GM21717 (cell line): ENCODE measurements around the gene FFAR1.
"Not testable (repeated sequence)": the region's sequence is repeated elsewhere in the genome, so short reads cannot be mapped to it uniquely, and the experiment has no call there.

Experiments
- ATAC-seq: cut with Tn5 transposase; IDR thresholded peaks from one replicate; pipeline ENCODE4 v1.9.1; 2021; ENCODE audit warnings: mild to moderate bottlenecking, moderate library complexity; ENCODE audit not compliant: unreplicated experiment

Gene FFAR1

GRCh38 chr19:35341006-35341405, 6.7 kb upstream of the FFAR1 start:
- ATAC-seq: no peak

DNA sequence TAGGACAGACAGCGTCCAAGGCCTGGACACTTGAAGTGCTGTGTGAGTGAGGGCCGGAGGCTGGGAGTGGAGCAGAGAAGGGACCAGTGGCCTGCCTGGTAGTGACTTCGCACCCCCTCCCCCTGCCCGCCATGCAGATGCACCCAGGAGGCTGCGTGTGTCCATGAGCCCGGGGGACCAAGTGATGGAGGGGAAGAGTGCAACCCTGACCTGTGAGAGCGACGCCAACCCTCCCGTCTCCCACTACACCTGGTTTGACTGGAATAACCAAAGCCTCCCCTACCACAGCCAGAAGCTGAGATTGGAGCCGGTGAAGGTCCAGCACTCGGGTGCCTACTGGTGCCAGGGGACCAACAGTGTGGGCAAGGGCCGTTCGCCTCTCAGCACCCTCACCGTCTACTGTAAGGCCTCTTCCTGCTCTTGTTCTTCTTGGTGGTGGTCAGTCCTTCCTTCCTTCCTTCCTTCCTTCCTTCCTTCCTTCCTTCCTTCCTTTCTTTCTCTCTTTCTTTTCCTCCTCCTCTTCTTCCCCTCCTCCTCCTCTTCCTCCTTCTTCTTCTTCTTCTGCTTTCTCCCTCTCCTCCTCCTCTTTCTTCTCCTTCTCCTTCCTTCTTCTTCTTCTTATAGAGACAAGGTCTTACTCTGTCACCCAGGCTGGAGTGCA, 6.0 kb upstream of the FFAR1 start:
- ATAC-seq: no peak

DNA sequence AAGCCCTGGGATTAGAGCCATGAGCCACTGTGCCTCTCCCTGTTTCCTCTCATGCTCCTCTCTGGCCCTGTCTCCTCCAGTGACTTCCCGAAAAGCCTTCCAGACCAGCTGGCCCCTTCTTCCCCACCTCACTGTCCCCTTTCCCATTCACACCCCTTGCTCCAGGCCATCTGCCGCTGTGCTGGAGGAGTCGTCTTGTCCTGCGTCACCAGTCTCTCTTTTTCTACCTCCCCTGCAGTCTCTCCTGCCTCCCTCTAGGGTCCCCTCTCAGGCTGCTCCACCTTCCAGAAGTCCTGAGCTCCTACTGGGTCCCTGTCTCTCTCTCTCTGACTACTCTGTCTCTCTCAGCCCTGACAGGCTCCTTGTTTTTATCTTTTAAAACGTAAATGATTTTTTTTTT, 5.3 kb upstream of the FFAR1 start:
- no peak for ATAC-seq

DNA sequence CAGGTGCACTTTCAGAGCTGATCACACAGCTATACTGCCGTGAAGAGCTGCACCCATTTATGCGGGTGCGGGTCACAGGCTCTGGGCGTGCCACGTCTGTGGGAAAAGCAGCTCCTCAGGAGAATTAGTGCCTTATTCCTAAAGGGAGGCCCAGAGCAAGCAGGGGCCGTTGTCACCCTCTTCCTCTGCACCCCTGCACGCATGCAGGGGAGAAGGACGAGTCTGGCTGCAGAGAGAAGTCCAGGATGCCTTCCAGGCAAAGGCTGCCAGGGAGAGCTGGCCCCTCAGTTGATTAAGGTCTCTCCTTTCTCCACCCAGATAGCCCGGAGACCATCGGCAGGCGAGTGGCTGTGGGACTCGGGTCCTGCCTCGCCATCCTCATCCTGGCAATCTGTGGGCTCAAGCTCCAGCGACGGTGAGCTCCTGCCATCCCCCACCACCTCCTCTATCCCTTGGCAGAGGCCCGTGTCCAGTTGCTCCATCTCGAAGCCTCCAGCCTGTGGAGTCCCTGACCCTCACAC, 3.1 kb upstream of the FFAR1 start:
- no peak for ATAC-seq

GRCh38 chr19:35345671-35346111, 2.0 kb upstream of the FFAR1 start:
- no peak for ATAC-seq

GRCh38 chr19:35346193-35347052, 1.3 kb upstream of the FFAR1 start:
- ATAC-seq: no peak

GRCh38 chr19:35347930-35348298, 212 bp downstream of the FFAR1 start:
- ATAC-seq: no peak

DNA sequence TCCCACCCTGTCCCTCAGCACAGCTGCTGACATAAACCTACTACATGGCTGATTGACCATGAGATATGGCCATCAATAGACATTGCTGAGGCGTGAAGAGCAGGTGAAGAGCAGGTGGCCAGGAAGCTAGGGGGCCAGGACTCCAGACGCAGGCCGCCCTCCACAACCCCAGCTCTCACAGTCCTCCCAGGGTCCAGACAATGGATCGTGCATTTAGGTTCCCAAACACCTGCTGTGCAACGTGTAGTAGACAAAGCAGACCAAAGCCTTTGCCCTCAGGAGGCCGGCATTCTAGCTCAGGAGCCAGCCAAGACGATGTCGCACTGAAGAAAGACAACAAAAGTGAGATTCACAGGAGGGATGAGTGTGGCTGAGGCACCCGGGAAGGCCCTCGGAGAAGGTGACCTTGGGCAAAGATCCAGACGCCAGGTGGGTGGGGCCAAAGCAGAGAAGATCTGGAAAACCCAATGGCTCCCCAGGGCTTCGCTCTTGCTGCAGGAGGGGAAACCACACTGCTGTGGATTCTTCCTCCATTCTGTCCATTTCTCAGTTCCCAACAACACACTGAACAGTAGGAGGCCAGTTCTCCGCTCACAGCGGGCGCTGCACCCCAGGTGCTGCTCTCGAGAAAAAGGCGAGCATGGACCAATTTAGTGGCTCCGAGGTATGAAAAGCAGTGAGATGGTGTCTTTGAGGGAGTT, 1.4 kb downstream of the FFAR1 start:
- ATAC-seq: no peak

- ATAC-seq: no peak
These were observed 2.2 kb downstream of the FFAR1 start for GRCh38 chr19:35349614-35350521.

DNA sequence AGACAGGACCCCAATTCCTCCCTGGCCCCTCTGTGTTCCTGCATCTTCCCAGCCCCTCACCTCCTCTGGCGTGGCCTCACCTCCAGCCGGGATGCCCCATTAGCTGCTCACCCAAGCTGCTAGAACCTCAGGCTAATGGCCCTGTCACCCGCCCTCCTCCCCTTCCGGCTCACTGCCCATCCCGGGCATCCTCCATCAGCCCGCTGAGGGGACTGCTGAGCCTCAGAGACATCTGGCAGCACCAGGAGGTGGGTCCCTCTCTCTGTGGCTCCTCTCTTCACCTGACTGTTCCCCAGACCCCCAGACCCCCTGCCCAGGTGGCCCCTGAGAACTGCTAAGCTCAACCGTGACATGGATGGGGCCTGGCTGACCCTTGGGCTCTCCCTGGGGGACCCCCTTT, 2.9 kb downstream of the FFAR1 start:
- ATAC-seq: no peak

- ATAC-seq: no peak
These were observed 3.9 kb downstream of the FFAR1 start for GRCh38 chr19:35351411-35352176.

DNA sequence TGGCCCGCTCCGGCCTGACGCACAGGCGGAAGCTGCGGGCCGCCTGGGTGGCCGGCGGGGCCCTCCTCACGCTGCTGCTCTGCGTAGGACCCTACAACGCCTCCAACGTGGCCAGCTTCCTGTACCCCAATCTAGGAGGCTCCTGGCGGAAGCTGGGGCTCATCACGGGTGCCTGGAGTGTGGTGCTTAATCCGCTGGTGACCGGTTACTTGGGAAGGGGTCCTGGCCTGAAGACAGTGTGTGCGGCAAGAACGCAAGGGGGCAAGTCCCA, 4.4 kb downstream of the FFAR1 start:
- ATAC-seq: no peak

GRCh38 chr19:35352448-35353304, 5.0 kb downstream of the FFAR1 start:
- no peak for ATAC-seq

DNA sequence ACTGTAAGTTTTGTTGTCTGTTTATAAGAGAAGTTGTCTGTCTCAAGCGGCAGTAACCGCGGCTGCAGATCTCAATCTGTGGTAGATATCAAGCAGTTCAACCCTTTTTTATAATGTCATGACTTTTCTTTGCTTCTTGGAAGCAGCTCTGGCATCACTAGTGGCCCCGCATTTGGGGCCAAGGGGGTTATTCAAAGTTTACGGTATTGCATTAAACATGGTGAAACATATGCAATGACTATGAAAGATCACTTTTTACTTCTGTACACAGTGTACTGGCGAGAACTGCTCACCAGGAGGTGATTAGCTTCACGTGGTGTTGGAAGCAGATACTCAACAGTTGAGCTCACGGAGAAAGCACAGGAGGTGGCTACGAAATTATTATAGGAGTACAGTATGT, 5.9 kb downstream of the FFAR1 start:
- ATAC-seq: no peak

DNA sequence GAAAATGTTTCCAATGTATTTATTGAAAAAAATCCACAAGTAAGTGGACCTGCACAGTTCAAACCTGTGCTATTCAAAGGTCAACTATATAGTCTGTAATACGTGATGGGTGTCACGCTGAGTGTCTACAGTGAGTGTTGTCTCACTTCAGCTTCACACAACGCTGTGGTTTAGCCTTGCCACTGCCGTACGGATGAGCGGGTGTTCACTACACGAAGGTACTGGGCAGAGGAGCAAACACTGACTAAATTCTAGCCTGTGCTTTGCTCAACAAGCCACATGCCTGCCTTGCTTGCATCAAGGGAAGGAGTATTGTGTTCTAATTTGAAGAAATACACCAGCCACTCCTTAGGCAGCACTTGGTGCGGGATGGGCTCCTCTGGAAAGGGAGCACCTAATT, 7.2 kb downstream of the FFAR1 start:
- no peak for ATAC-seq

DNA sequence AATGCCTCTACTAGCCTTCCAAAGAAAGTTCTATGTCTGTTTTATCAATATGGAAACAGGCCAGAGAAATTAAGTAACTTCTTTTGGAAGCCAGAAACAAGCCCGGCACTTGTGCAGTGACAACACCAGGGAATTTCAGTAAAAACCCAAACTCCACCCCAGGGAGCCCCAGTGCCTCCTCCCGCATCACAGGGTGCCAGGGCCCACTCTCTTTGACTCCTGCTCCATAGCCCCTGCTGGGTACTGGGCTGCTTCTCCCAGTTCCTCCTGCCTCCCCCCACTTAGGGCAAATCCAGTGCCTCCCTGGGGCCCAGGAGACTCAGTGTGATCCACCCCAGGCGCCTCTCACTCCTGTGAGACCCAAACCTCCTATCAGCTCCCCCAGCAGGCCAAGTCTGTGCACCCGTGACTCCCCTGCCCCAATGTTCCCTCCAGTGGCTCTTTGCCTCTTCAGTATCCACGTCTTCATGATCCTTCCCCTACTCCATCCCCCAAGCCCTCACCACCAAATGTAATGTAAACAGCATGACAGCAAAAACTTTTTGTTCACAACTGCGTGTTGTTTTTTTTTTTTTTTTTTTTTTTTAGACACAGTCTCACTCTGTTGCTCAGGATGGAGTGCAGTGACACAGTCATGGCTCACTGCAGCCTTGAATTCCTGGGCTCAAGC, 8.2 kb downstream of the FFAR1 start:
- no peak for ATAC-seq

DNA sequence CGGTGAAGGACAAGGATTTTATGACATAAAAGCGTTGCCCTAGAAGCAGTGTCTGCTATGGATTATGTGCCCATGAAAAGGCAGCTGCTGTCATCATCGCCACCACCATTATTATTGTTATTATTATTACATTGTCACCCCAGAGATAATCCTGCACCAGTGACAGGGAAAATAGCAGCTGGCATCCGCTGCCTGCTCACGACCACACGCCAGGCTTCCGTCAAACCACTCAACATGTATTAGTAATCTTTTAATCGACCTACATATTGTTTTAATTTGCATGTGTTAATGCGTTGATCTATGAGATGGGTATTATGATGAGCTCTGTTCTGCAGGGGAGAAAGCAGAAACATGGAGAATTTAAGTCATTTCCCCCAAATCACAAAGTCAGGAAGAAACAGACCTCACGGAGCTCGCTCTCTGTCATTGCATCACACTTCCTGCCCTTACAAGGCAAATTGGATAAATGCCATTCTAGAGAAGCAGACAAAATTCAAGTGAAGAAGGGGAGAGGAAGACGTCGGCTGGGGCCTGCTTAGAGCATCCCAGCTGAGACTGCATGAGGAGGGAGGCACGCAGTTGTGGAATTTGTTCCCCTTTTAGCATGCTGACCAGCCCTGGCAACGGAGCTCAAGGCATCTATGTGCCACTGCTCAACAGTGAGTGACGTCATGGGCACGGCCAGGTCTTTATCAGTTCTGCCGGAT, 10.3 kb downstream of the FFAR1 start, which contains the start of gene FFAR3:
TSS of gene FFAR3 (plus strand) at position 594 of the 707 bp plus-strand sequence. CDS start 431 bp downstream, outside the sequence.
- no peak for ATAC-seq

GRCh38 chr19:35358834-35359233, 11.1 kb downstream of the FFAR1 start:
- ATAC-seq: not testable (repeated sequence)
